Measurements from ENCODE around the gene CDH23. TPM values are rescaled to one million over a fixed set of nuclear protein-coding genes. Genes with fewer than 3 reads are reported as not detected.

The CDH23 gene
- total and polyA plus RNA-seq, 2 of the 8 experiments (the other 6 are each of a cell fraction or from before 2014, with no cell fraction given) = 1.9 to 4.9 TPM

DNA sequence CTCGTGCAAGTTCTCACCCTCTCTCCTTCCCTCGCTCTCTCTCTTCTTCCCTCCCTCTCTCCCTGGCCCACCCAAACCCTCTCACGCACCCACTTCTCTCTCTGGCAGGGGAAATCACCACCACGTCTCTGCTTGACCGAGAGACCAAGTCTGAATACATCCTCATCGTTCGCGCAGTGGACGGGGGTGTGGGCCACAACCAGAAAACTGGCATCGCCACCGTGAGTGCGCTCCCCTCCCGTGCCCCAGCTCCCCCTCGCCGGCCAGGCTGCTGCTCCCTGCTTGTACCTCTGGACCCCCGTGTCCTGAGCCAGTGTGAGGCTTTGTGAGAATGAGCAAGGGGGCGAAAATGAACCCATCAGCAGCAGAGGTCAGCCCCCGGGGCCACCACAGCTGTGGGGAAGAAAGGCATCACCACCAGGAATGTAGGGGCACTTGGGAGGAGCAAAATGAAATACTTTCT is 297.4 kb downstream of the CDH23 start (continued):
- no peak for TF ChIP-seq TEAD4 (IDR thresholded peaks at IDR 0.05; ENCODE audit: low read depth, low read length)
- no peak for TF ChIP-seq POLR2AphosphoS5 (IDR thresholded peaks at IDR 0.05; ENCODE audit: low read depth, low read length)
- TF ChIP-seq RAD21 (IDR thresholded peaks at IDR 0.05 in 1 of 2, conservative IDR thresholded peaks at IDR 0.05 in 1 of 2; ENCODE audit: low read depth in 2 of 2, low read length in 2 of 2) = no peak
- no peak for TF ChIP-seq MAX (IDR thresholded peaks at IDR 0.05)
